GM19193 (cell line): ENCODE results near the gene XXYLT1.

Experiments
- POLR2A ChIP-seq: IDR thresholded peaks from 4 replicates; pipeline ENCODE4 v1.6.1; 2011; ENCODE audit not compliant: insufficient read depth, insufficient read length; ENCODE audit errors: extremely low read depth

The XXYLT1 gene

DNA sequence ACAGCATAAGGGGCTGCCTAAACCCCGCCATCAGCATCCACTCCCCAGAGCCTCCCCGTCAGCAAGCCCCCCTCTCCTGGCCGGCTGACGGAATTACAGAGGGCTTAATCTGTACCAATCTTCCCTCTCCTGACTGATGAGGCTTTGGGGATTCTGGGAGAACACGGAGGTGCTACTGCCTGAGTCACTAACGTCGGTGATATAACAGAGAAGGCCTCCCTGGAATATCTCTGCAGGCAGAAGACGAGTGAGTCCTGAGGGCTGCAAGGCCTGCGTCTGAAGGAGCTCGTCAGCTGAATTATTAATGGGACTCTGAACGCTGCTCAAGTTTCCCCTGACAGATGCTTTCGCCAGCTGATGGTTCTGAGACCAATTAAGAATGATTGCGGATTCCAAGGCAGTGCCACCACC lies 147.7 kb downstream of the XXYLT1 start:
- no peak for TF ChIP-seq POLR2A

DNA sequence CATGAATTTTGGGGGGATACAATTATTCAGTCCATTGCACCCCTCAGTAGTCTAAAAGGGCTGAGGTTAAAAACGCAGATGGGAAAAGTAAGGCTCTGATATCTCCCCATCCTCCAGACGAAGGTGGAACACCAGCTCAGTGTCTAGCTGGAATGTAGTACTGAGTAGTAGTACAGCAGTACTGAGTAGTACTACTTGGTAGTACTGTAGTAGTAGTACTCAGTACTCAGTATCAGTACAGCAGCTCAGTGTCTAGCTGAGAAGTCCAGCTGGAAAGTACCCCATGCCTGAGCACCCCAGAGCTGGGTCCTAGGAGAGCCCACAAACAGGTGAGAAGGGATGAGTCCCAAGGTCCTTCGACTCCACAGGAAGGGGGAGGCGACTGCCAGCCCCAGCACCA lies 148.7 kb downstream of the XXYLT1 start:
- no peak for TF ChIP-seq POLR2A

DNA sequence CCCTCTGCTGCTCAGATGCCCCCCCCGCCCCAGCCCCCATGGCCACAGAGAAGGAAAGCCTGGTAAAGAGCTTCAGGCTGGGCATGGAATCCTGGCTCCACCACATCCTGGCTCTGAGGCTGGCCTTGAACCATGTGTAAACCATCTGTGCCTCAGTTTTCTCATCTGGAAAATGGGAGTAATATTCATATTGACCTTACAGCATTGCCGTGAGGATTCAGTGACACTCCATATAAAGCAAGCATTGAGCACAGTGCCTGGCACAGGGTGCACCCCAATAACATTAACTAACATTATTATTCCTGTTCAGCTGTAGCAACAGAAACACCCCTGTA lies 150.7 kb downstream of the XXYLT1 start:
- TF ChIP-seq POLR2A, result no peak

DNA sequence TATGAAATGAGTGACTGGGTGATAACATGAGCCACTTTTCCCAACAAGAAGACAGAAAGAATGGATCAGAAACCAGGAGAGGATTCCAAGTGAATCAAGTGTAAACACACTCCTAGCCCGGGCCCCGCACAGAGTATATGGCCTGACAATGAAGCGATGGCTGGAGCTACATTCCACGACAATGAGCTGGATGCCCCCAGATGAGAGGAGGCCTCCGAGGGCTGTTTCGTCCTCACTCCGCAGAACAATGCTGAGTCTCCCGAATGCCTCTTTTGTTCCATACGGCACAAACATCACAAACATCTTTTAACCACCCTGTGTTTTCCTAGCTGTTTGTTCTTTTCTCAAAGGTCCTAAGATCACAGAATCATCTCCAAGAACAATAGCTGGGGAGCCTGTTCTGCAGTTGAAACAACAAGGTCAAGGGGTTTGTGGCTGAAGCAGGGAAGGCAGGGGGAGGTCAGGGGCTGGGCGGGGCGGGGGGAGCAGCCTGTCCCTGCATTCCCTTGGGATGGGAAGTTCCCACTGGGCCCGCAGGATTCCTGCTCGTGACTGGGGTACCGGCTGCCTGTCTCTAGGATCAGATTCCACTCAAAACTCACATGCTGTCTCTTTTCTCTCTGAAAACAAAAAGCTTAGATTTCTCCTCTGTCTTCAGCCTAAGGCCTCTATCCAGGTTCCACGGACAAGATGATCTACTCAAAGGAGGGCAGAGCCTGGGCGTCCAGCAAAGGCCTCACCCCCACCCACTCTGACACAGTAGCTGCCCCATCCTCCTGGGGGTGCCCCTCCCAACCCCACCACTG lies 151.3 kb downstream of the XXYLT1 start:
- TF ChIP-seq POLR2A, result no peak

DNA sequence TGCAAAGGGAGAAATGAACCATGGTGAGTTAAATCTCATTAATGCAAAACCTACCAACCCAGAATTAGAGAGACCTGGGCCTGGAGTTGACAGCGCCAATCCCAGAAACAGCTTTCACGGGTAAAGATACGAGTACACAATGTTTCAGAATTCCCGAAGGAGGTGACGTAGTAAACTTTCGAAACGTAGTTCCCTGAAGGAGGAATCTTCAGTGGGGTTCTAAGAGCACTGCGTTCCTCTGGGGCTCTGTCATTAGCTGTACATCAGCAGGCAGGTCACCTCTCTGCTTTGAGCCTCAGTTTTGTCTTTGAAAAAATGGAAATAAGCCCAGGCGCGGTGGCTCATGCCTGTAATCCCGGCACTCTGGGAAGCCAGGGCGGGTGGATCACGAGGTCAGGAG lies 152.3 kb downstream of the XXYLT1 start:
- no peak for TF ChIP-seq POLR2A

DNA sequence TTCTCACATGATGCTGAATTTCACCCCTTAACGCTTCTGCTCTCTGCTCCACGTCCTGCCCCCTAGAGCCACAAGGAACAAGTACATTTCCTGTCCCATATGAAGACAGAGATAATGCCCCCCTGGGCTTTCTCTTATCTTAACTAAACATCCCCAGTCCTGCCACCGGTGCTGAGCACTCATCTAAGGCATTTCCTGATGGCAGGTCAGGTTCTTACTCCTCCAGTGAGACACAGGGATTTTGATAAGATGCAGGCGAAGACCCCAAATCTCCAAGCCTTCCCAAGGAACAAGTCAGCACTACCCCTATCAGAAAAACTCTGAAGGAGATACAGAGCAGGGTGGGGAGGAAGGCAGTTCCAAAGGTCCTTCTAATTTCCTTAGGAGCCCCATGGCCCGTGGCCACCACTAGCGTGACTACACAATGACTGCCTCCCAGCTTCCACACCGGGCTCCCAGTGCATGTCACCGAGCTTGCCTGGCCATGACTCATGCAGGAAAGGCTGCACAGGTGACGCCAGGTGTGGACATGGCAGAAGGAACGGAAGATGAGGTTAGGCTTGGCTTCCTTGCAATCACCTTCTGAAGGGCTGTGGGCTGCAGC lies 152.9 kb downstream of the XXYLT1 start:
- no peak for TF ChIP-seq POLR2A

DNA sequence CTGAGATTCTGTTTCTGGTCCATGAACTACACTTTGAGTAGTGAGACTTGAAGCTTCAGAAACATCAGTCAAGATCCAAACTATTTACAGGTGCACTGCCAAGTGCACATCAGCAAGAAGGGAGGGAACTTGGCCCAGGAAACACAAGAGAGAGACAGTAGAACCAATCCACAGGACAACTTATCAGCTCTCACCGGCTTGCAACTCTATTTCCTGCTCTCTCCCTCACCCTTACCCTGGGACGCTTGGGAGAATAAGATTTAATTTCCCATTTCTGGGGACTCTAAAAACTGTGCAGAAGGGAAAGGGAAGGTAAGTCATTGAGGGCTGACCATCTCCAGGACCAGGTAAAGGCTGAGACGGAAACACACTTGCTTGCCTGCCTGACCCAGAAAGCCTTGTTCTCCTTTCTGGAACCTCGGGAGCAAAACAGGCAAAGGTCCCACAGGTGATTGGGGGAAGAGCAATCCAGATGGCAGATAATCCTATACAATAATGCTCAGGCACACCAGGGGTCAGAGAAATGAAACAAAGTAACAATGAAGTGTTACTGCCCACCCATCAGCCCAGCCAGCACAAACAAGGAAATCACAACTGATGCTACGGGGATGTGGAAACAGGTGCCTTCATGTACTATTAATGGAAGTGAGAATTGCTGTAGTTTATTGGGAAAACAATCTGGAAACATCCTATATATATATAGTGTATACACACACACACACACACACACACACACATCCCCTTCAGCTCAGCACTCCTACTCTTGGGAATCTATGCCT lies 154.4 kb downstream of the XXYLT1 start:
- no peak for TF ChIP-seq POLR2A

DNA sequence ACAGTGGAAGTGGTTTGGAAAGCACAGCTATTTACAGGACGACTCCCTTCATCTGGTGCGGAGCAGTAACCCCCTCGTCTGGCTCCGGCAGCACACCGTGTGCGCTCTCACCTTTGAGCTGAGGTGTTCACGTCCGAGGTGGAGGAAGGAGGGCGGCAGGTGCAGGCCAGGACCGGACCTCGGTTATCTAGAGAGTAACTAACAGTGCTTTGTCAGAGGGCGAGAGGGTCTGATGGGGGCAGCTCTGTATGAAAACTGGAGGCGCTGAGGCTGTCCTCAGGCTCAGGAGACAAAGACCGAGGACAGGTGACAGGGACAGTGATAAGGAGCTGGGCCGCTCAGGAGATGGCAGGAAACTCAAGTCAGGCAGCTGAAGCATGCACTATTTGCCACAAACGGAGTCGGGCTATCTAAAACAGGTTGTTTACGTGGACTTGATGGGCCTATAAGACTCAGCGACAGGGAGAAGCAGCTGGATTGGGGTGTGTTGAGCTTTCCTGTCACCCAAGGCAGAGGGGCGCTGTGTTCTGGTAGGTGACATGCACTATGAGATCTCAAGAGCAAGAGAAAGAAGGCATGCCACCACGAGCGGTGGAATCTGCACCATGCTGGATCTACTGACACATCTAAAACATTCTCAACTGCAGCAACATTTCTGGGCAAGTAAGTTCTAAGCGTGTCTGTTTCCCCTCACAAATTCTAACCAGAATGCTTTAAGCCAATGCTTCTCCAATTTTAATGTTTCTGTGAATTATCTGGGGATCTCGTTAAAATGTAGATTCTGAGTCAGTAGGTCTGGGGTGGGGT lies 155.2 kb downstream of the XXYLT1 start:
- no peak for TF ChIP-seq POLR2A

DNA sequence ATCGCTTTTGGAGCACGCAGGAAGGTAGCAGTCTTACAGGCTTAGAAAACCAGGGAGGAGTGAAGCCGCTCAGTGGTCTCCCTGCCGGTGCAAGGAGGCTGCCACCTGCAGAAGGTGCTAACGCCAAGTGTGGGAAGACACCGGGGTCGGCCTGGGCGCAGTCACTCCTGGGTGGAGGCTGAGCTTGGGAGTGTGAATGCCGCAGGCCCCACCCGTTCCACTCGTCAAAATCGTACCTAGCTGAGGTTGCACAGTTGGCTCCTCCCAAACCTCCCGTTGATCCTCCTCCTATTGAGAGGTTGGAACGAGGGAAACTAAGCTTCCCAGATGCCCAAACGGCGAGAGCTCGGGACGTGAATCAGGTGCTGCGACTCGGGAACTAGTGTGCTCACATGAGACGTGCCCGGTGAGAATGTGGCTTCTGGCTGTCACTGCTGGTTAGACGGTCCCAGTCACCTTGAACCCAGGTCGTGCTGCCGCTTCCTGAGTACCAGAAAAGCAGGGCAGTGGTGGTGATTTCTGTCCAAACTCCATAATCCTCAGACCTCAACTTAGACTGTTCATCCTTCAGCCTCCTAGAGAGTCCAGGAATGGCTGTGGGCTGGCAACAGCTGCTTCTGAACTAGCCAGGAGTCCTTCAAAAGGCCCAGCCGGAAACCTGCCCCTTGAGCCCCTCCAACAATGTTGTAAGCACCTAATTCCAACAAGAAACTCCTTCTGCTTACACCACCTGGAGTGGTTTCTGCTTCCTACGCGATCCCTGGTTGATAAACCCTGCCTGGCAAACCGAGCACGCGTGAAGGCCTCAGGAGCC lies 156.0 kb downstream of the XXYLT1 start:
- no peak for TF ChIP-seq POLR2A

DNA sequence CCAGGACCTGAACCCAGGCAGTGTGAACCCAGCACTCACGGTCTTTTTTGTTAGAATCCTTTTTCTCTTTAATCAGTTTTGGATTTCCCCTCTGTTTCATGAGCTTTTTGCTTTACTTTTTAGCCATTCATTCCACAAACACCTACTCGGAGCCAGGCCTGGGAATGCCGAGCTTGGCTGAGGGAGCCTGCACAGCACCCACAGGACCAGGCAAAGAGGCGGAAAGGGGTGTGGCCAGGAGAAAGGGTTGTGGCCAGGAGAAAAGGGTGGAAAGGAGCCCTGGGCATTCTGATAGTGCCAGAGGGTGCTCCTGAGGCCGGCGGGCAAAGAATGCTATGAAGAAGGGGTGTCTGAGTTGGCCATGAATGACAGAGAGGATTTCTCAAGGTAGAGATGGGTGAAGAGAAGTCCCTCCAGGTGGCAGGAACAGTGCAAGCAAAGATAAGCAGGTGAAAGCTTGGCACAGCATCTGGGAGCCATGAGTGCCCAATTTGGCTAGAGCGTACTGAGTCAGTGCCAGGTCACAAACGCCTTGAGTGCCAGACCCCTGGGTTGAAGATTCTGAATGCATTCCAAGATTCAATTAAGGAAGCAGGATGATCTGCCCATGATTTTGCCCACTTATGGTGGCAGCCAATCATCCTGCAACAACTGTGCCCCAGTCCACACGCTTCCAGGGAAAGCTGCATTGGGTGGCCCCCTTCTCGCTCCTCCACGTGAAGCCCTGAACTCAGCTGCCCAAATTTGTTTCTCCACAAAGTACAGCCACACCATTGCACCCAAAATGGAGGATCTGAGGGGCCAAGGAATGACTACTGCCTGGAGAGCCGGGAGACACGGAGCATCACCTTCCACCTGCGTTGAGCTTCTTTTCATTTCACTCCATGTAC lies 157.2 kb downstream of the XXYLT1 start:
- TF ChIP-seq POLR2A, result no peak

DNA sequence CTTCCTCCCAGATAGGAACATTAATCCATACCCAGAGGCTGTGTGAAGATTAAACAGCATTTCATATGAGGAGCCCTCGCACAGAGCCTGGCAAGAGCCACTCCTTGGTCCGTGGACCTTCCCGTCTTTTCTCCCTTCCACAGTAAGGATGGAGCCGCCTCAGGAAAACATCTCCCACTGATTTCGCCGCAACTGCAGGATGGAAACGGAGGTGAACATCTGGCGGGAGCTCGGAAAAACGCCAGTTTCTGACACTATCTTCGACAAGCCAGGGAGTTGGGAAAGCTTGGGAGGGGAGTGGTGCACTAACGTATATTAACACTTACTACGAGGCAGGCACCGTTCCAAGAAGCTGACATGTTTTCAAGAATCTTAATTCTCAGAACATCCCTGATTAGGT lies 157.9 kb downstream of the XXYLT1 start:
- no peak for TF ChIP-seq POLR2A

DNA sequence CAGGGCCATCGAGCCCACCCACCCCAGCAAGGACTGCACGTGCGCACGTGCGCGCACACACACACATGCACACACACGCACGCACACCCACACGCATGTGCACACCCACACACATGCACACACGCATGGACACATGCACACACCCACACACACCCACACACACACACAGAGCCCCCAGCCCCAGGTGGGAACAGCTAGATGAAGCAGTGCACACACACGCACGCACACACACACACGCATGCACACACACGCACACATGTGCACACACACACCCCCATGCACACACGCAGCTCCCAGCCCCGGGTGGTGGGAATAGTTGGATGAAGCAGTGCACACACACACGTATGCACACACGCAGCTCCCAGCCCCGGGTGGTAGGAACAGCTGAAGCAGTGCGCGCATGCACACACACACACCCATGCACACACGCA lies 158.6 kb downstream of the XXYLT1 start:
- no peak for TF ChIP-seq POLR2A

DNA sequence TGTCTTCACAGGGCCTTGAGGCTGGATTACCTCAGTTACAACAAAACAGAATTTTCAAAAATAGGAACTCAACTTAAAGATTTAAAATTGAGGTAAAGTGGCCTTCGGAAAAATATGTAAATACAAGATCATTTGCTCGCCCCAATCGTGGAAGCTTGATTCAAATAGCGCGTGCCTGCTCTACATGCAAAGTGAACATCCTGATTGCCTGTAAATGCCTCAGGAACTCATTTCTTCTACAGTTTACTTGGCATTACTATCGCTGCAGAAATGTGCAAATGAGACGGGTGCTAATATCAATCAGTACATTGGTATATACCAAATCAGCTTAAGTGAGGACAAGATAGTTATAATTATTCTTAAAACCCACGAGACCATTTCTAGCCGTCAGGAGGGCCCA lies 159.2 kb downstream of the XXYLT1 start:
- no peak for TF ChIP-seq POLR2A

DNA sequence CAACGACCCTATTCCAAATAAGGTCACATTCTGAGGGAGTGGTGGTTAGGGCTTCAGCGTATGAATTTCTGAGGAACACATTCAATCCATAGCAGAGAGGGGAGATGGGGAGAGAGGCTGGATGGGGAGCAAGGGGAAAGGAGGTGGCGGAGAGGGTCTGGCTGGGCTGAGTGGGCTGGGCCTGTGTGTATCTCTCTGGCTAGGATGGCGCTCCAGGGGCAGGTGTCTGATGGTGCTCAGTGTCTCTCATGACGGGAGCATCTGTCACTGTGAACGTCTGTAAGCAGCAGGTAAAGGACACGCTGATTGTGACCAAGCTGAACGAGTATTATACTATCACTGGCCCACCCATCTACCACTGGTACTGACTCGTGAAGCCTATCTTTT lies 159.6 kb downstream of the XXYLT1 start:
- no peak for TF ChIP-seq POLR2A
